ENCODE data around the gene SPOCK1.

GRCh38 chr5:137393196-137393993, 105.7 kb downstream of the SPOCK1 start:
- TF ChIP-seq POLR2A (IDR thresholded peaks at IDR 0.05) (no peak), CTCF (IDR thresholded peaks at IDR 0.05) (no peak)

Data from stomach (tissue), 4 donors.